Measurements from ENCODE around the gene CYP51A1.

DNA sequence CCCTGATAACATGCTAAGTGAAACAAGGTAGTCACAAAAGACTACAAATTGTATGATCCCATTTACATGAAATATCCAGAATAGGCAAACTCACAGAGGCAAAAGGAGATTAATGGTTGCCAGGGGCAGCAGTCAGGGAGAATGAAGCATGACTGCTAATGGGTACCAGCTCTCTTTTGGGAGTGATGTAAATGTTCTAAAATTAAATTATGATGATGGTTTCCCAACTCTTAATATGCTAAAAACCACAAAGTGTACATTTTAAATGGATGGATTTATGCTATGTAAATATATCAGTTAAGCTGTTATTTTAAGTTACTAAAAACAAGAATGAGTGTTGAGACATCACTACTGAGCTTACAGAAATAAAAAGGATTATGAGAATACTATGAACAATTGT is 12.6 kb downstream of the CYP51A1 start:
- TF ChIP-seq CTCF (IDR thresholded peaks at IDR 0.05): no peak
- no peak for TF ChIP-seq EZH2 (IDR thresholded peaks at IDR 0.05)
- no peak for TF ChIP-seq EZH2phosphoT487 (IDR thresholded peaks at IDR 0.05)

All from neural progenitor cell (in vitro differentiated cells).